AG04450 (cell line): ENCODE data around the gene BRSK2. TPM values are rescaled to one million over a fixed set of nuclear protein-coding genes. Genes with fewer than 3 reads are reported as not detected.

Experiments
- CTCF ChIA-PET: fragments of 300-600, 350-600 bp; formaldehyde crosslinking; extraction: SDS; loops from one replicate; lab custom pipeline; 2022; ENCODE audit warnings: antibody characterized with exemption, inconsistent platforms; lab: Charles Lee
- POLR2A ChIA-PET: fragments of 350-600 bp; formaldehyde crosslinking; extraction: SDS; loops from one replicate; lab custom pipeline; 2021; ENCODE audit warnings: antibody characterized with exemption, inconsistent platforms; lab: Yijun Ruan, JAX
- DNase-seq: peaks from one replicate; pipeline ENCODE4 v3.0.0-alpha.2; 2011; ENCODE audit warnings: low read depth, low spot score
- H3K27ac ChIP-seq: one replicate; pipeline ENCODE4 v1.5.1; 2012; ENCODE audit warnings: low read depth, low read length, control low read depth
- H3K27me3 ChIP-seq: one replicate; pipeline ENCODE4 v1.6.0; 2012; ENCODE audit warnings: low read length; ENCODE audit not compliant: control insufficient read depth, insufficient read depth
- H3K4me3 ChIP-seq: 2 replicates; pipeline ENCODE4 v1.5.1; 2011; ENCODE audit warnings: mild to moderate bottlenecking, low read depth, low read length, control low read depth
- H3K9me3 ChIP-seq: 2 replicates; pipeline ENCODE4 v1.5.1; 2012; ENCODE audit warnings: low read length; ENCODE audit not compliant: control insufficient read depth, insufficient read depth
- CTCF ChIP-seq: IDR thresholded peaks from 2 replicates; pipeline ENCODE4 v1.5.1; 2011; ENCODE audit warnings: low read depth, low read length, control low read depth, inconsistent platforms
- polyA plus RNA-seq: library from polyadenylated mRNA; depleted of rRNA; stranded (reverse); fragments of >200 nt; gene quantifications from 2 replicates; pipeline ENCODE4 v1.2.3, GENCODE V29; 2011

BRSK2 gene
- polyA plus RNA-seq, 1 experiment: 0.11 TPM

GRCh38 chr11:1499899-1500298 lies 110.2 kb downstream of the BRSK2 start:
- no peak for DNase-seq
- no peak for TF ChIP-seq CTCF
- H3K4me3 ChIP-seq: no peak overlapping the region
- no peak overlapping the region for H3K27ac ChIP-seq
- POLR2A ChIA-PET: no interaction called here
- peaks cover 17% of the 10 kb centered on the region for H3K9me3 ChIP-seq
- CTCF ChIA-PET: interaction anchor here (0.6 kb wide), 1 partner anchor 153 kb away, joined by 3 read pairs; no protein-coding TSS in a partner anchor
- H3K27me3 ChIP-seq: no peaks in the 10 kb centered on the region

GRCh38 chr11:1500466-1501420 lies 111.0 kb downstream of the BRSK2 start:
- CTCF ChIA-PET: no interaction called here
- no peak for TF ChIP-seq CTCF

DNA sequence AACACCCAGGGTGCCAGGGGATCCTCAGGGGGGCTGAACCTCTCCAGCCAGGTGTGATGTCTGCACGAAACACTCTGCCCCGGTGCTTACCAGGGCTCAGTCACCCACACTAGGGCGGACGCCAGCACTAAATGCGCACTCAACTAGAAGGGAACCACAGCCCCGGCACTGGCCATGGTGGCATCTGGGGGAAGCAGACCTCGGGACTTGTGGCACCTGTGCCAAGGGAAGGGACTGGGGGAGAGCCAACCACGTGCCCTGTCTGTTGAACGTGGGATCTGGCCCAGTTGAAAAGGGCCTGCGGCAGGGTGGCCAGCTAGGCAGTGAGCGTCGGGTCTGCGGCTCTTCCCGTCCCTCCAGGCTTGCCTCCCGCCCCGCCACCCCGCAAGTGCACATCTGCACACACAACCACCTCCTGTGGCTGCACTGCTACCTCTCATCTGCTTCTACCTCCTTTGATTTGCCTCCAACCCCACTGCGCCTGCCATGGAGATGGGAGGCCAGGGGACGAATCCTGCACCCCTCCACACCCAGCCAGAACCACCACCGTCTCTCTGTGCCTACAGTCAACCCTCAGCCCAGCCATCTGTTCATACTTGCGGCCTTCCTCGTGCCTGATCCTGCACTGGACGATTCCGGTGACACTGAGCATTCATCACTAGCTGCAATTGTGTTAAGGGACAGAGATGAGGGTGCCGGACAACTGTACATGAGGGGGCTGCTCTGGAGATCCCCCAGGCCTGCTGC lies 111.9 kb downstream of the BRSK2 start:
- TF ChIP-seq CTCF: no peak
- H3K4me3 ChIP-seq: no peak overlapping the region
- ChIA-PET CTCF (no interaction called here), POLR2A (no interaction called here)
- no peak for DNase-seq
- H3K27me3 ChIP-seq: no peaks in the 10 kb centered on the region
- H3K9me3 ChIP-seq: peaks cover 17% of the 10 kb centered on the region
- H3K27ac ChIP-seq: no peak overlapping the region

More at GRCh38 chr11:1500466-1501420, 111.0 kb downstream of the BRSK2 start:
- DNase-seq: no peak
- POLR2A ChIA-PET: no interaction called here
- Histone ChIP-seq H3K9me3 (peaks cover 17% of the 10 kb centered on the region), H3K27me3 (no peaks in the 10 kb centered on the region), H3K27ac (no peak overlapping the region), H3K4me3 (no peak overlapping the region)

- no peak for TF ChIP-seq CTCF
- H3K4me3 ChIP-seq: no peak overlapping the region
- H3K9me3 ChIP-seq: peaks cover 17% of the 10 kb centered on the region
- no peaks in the 10 kb centered on the region for H3K27me3 ChIP-seq
- ChIA-PET CTCF (no interaction called here), POLR2A (no interaction called here)
- H3K27ac ChIP-seq: no peak overlapping the region
- no peak for DNase-seq
Measured at GRCh38 chr11:1502168-1502953, 112.6 kb downstream of the BRSK2 start.
